ENCODE measurements around the gene DNAH7. TPM values are rescaled to one million over a fixed set of nuclear protein-coding genes. Genes with fewer than 3 reads are reported as not detected.

The DNAH7 gene
- total RNA-seq, 1 donor from 2014 or later = 0.98 TPM

DNA sequence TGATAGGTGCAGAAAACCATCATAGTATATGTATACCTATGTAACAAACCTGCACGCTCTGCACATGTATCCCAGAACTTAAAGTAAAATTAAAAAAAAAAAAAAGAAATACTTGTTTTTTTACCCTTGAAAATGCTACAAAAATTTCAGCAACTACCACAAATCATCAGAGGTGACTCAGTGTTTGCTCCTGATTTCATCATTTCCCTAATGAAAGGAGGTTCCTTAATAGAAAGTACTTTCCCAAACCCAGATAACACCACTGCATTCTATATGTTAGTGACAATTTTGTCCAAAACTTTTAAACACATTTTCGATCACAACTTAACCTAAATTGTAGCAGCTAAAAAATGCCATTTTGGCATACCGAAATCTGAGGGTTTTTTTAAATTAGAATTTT, 248.3 kb downstream of the DNAH7 start:
- DNase-seq (no peak), ATAC-seq (no peak)
- no peaks in the 10 kb centered on the region for H3K27me3 ChIP-seq
- intact Hi-C loops (cut with DNase I) = no loop called here
- H3K4me1 ChIP-seq = no peaks in the 10 kb centered on the region
- H3K27ac ChIP-seq = no peak overlapping the region
- H3K4me3 ChIP-seq = no peak overlapping the region
- no peaks in the 10 kb centered on the region for H3K9me3 ChIP-seq
- TF ChIP-seq, protein P1, sequence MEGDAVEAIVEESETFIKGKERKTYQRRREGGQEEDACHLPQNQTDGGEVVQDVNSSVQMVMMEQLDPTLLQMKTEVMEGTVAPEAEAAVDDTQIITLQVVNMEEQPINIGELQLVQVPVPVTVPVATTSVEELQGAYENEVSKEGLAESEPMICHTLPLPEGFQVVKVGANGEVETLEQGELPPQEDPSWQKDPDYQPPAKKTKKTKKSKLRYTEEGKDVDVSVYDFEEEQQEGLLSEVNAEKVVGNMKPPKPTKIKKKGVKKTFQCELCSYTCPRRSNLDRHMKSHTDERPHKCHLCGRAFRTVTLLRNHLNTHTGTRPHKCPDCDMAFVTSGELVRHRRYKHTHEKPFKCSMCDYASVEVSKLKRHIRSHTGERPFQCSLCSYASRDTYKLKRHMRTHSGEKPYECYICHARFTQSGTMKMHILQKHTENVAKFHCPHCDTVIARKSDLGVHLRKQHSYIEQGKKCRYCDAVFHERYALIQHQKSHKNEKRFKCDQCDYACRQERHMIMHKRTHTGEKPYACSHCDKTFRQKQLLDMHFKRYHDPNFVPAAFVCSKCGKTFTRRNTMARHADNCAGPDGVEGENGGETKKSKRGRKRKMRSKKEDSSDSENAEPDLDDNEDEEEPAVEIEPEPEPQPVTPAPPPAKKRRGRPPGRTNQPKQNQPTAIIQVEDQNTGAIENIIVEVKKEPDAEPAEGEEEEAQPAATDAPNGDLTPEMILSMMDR (IDR thresholded peaks at IDR 0.05) = no peak
- H3K36me3 ChIP-seq = no peaks in the 10 kb centered on the region

DNA sequence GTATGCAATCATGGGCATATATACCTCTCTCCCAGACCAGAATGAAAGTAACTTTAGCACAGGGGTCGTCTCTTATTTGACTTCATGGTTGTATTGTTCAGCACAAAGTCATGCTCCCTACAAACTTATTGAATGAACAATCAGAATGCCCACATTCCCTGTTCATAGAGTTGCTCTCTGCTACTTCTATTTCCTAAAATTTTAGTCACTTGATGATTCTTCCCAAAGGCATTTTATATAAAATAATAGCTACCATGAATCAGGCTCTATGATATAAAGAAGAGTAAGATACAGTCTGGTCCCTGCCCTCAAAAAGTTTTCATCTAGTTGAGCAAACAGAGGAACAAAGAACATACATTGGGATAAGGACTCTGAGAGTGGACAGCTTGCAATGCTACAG, 249.4 kb downstream of the DNAH7 start:
- Histone ChIP-seq H3K36me3 (no peaks in the 10 kb centered on the region), H3K4me1 (no peaks in the 10 kb centered on the region), H3K27ac (no peak overlapping the region), H3K4me3 (no peak overlapping the region), H3K9me3 (no peaks in the 10 kb centered on the region), H3K27me3 (no peaks in the 10 kb centered on the region)
- TF ChIP-seq, protein P1 (IDR thresholded peaks at IDR 0.05) = no peak
- no peak for DNase-seq
- ATAC-seq = no peak
- intact Hi-C loops (cut with DNase I) = no loop called here

DNA sequence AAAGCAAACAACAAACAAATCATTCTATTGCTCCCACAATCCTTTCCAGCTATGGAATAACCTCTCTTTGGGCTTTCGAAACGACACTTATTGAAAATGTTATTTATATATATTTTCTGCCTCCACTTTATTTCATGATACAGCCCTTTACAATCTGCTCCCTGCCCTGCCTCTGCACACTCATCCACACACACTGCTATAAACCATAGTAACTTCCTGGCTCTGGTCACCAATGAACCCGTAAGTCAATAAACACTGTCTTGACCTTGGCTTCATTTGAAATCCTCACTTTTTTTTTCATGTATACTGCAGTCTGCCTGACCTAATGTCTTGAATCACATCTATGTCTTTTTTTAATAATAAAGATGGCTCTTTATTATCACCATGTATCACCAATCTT, 250.1 kb downstream of the DNAH7 start:
- Histone ChIP-seq H3K36me3 (no peaks in the 10 kb centered on the region), H3K4me3 (no peak overlapping the region), H3K27ac (no peak overlapping the region), H3K9me3 (no peaks in the 10 kb centered on the region), H3K4me1 (no peaks in the 10 kb centered on the region), H3K27me3 (no peaks in the 10 kb centered on the region)
- TF ChIP-seq, protein P1 (IDR thresholded peaks at IDR 0.05) = no peak
- DNase-seq = no peak
- intact Hi-C loops (cut with DNase I) = no loop called here
- ATAC-seq = no peak

DNA sequence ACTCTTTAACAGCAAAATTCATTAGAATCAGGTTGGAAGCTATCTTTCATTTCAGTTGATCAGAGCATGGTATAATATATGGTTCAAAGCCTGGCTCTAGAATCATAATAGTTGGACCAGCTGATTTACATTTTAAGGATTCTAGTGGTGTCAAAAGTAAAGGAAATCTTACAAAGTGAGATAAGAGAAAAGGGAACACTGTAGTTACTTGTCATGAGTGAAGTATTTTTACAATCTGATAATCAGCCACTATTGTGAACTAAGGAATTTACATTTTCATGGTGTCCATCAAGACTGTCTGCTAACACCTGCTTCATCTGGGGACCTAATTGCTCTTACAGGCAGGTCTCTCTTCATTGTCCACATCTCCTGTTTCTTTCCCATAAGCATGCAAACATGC, 250.5 kb downstream of the DNAH7 start:
- ATAC-seq = no peak
- intact Hi-C loops (cut with DNase I) = no loop called here
- no peaks in the 10 kb centered on the region for H3K4me1 ChIP-seq
- H3K36me3 ChIP-seq = no peaks in the 10 kb centered on the region
- H3K27ac ChIP-seq = no peak overlapping the region
- no peak for DNase-seq
- no peaks in the 10 kb centered on the region for H3K27me3 ChIP-seq
- TF ChIP-seq, protein P1 (IDR thresholded peaks at IDR 0.05) = no peak
- no peak overlapping the region for H3K4me3 ChIP-seq
- no peaks in the 10 kb centered on the region for H3K9me3 ChIP-seq

DNA sequence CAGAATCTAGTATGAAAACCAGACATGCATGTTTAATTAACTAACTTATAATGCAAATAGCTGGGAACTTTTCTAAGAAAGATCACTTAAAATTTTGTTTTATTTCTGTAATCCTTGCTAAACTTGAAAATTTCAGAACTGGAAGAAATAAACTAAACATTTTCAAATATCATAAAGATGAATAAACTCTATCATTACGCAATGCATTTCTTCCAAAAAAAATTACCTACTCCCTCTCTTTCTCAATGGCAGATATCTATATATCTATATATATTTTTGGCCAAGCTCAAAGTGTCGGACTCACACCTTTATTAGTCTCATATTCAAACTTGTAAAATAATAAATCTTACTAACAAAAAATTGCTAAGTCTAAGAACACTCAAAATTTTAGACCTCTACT, 253.6 kb downstream of the DNAH7 start:
- no peak overlapping the region for H3K4me3 ChIP-seq
- H3K9me3 ChIP-seq = no peaks in the 10 kb centered on the region
- ATAC-seq (no peak), DNase-seq (no peak)
- H3K36me3 ChIP-seq = no peaks in the 10 kb centered on the region
- intact Hi-C loops (cut with DNase I) = no loop called here
- H3K27me3 ChIP-seq = no peaks in the 10 kb centered on the region
- no peaks in the 10 kb centered on the region for H3K4me1 ChIP-seq
- no peak overlapping the region for H3K27ac ChIP-seq
- TF ChIP-seq, protein P1 (IDR thresholded peaks at IDR 0.05) = no peak

DNA sequence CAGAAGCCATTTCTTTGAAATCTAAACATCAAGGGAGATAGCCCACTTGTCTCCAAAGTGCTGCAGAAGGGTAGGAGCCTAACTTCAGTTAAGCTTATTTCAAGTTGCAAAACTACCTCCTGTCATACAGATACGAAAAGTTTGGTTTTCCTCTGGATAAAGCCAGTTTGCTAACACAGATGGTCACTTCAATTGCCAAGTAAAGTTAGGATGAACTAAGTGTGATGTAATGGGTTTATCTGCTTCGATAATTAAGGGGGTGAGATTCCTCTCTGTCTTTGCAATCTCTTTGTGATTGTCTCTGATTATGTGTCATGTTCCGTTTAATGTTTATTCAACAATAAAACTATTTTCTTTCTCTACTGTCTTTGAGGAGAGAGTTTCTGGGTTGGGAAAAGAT, 255.2 kb downstream of the DNAH7 start:
- TF ChIP-seq, protein P1 (IDR thresholded peaks at IDR 0.05) = no peak

More for the DNA sequence above, 255.2 kb downstream of the DNAH7 start:
- ATAC-seq (no peak), DNase-seq (no peak)
- no peaks in the 10 kb centered on the region for H3K27me3 ChIP-seq
- no peaks in the 10 kb centered on the region for H3K9me3 ChIP-seq
- H3K36me3 ChIP-seq = no peaks in the 10 kb centered on the region
- H3K27ac ChIP-seq = no peak overlapping the region
- no peaks in the 10 kb centered on the region for H3K4me1 ChIP-seq
- no peak overlapping the region for H3K4me3 ChIP-seq
- intact Hi-C loops (cut with DNase I) = no loop called here

Measured in upper lobe of right lung (tissue), 1 donor.